DOHH2 (cell line): ENCODE results near the gene MUC20.
A peak's percentile ranks its signal among the peaks of the same experiment; 100 is the strongest.
"Not testable (repeated sequence)": the region's sequence is repeated elsewhere in the genome, so short reads cannot be mapped to it uniquely, and the experiment has no call there.

Experiments
- H3F3A ChIP-seq: fragments of 200-600 bp; sonication (generic), shearing (Covaris generic); 2 replicates; pipeline ENCODE4 v1.6.0; 2016; ENCODE audit warnings: antibody characterized with exemption, mild to moderate bottlenecking; ENCODE audit not compliant: control insufficient read depth, insufficient read depth
- H3K27ac ChIP-seq: fragments of 200-600 bp; sonication (generic); 2 replicates; pipeline ENCODE4 v1.5.1; 2014; ENCODE audit warnings: low read depth, mild to moderate bottlenecking, low read length, moderate library complexity
- H3K27me3 ChIP-seq: fragments of 200-600 bp; sonication (generic); 2 replicates; pipeline ENCODE4 v1.6.1; 2014; ENCODE audit warnings: mild to moderate bottlenecking, low read length, mixed read lengths; ENCODE audit not compliant: control insufficient read depth
- H3K36me3 ChIP-seq: fragments of 200-600 bp; sonication (generic); 2 replicates; pipeline ENCODE4 v1.6.1; 2014; ENCODE audit warnings: mild to moderate bottlenecking, low read length, moderate library complexity, mixed read lengths; ENCODE audit not compliant: control insufficient read depth
- H3K4me1 ChIP-seq: fragments of 200-600 bp; sonication (generic); 2 replicates; pipeline ENCODE4 v1.6.1; 2014; ENCODE audit warnings: mild to moderate bottlenecking, low read length, mixed read lengths; ENCODE audit not compliant: control insufficient read depth
- H3K4me2 ChIP-seq: fragments of 200-600 bp; sonication (generic); 2 replicates; pipeline ENCODE4 v1.6.0; 2014; ENCODE audit warnings: mild to moderate bottlenecking, low read length, moderate library complexity
- H3K4me3 ChIP-seq: fragments of 200-600 bp; sonication (generic); 2 replicates; pipeline ENCODE4 v1.5.1; 2014; ENCODE audit warnings: mild to moderate bottlenecking, low read length, mixed read lengths
- H3K79me2 ChIP-seq: fragments of 200-600 bp; sonication (generic); 2 replicates; pipeline ENCODE4 v1.6.1; 2014; ENCODE audit warnings: mild to moderate bottlenecking, low read length, mixed read lengths; ENCODE audit not compliant: control insufficient read depth
- H3K9me2 ChIP-seq: fragments of 200-600 bp; sonication (generic); replicated peaks from 2 replicates; pipeline ENCODE4 v1.6.1; 2014; ENCODE audit warnings: mild to moderate bottlenecking, low read length, mixed read lengths; ENCODE audit not compliant: control insufficient read depth
- H3K9me3 ChIP-seq: fragments of 200-600 bp; sonication (generic); 2 replicates; pipeline ENCODE4 v1.6.1; 2014; ENCODE audit warnings: antibody characterized with exemption, low read length, mixed read lengths; ENCODE audit not compliant: control insufficient read depth, insufficient read depth
- H4K20me1 ChIP-seq: fragments of 200-600 bp; sonication (generic); 2 replicates; pipeline ENCODE4 v1.6.0; 2014; ENCODE audit warnings: low read depth, mild to moderate bottlenecking, antibody characterized with exemption, low read length, moderate library complexity; ENCODE audit not compliant: control insufficient read depth, insufficient read depth

The MUC20 gene

GRCh38 chr3:195720831-195721506 is at the start of gene MUC20:
Gene MUC20 (plus strand): TSS chr3:195720978. CDS start chr3:195721008, 30 bp downstream.
- not testable (repeated sequence) for H4K20me1 ChIP-seq, H3K4me1 ChIP-seq, H3K27me3 ChIP-seq, H3K9me2 ChIP-seq, H3K79me2 ChIP-seq, H3K9me3 ChIP-seq, H3F3A ChIP-seq, H3K36me3 ChIP-seq
- H3K4me3 ChIP-seq = peak within 1 kb of the TSS; percentile 60
- peak within 1 kb of the TSS; percentile 66 for H3K4me2 ChIP-seq
- peak within 1 kb of the TSS; percentile 57 for H3K27ac ChIP-seq

- H3K4me2 ChIP-seq, H3K4me3 ChIP-seq, H3K27me3 ChIP-seq, H3K4me1 ChIP-seq, H4K20me1 ChIP-seq, H3K27ac ChIP-seq, H3K79me2 ChIP-seq, H3K9me3 ChIP-seq, H3F3A ChIP-seq, H3K9me2 ChIP-seq, H3K36me3 ChIP-seq: not testable (repeated sequence)
Observed at GRCh38 chr3:195671283-195671682, 49.5 kb upstream of the MUC20 start.

- H3K79me2 ChIP-seq, H3K4me3 ChIP-seq, H4K20me1 ChIP-seq, H3K4me1 ChIP-seq, H3K36me3 ChIP-seq, H3K4me2 ChIP-seq, H3F3A ChIP-seq, H3K9me3 ChIP-seq, H3K9me2 ChIP-seq, H3K27ac ChIP-seq, H3K27me3 ChIP-seq: not testable (repeated sequence)
Observed at GRCh38 chr3:195673711-195674110, 47.1 kb upstream of the MUC20 start.

GRCh38 chr3:195678391-195679015 is 42.3 kb upstream of the MUC20 start:
- not testable (repeated sequence) for H3K4me2 ChIP-seq, H3K4me3 ChIP-seq, H4K20me1 ChIP-seq, H3K79me2 ChIP-seq, H3K4me1 ChIP-seq, H3K27ac ChIP-seq, H3K9me3 ChIP-seq, H3F3A ChIP-seq, H3K27me3 ChIP-seq, H3K9me2 ChIP-seq, H3K36me3 ChIP-seq

GRCh38 chr3:195680690-195681089 is 40.1 kb upstream of the MUC20 start:
- H3K27me3 ChIP-seq, H3K4me2 ChIP-seq, H4K20me1 ChIP-seq, H3K9me2 ChIP-seq, H3K27ac ChIP-seq, H3K9me3 ChIP-seq, H3K4me1 ChIP-seq, H3K4me3 ChIP-seq, H3F3A ChIP-seq, H3K36me3 ChIP-seq, H3K79me2 ChIP-seq: not testable (repeated sequence)

- not testable (repeated sequence) for H3K4me3 ChIP-seq, H3K27me3 ChIP-seq, H3K9me3 ChIP-seq, H3F3A ChIP-seq, H3K79me2 ChIP-seq, H3K9me2 ChIP-seq, H4K20me1 ChIP-seq, H3K4me2 ChIP-seq, H3K27ac ChIP-seq, H3K4me1 ChIP-seq
- H3K36me3 ChIP-seq = peaks cover 12% of the 10 kb centered on the region
Observed at GRCh38 chr3:195681458-195682103, 39.2 kb upstream of the MUC20 start.

GRCh38 chr3:195682104-195682742 is 38.6 kb upstream of the MUC20 start:
- not testable (repeated sequence) for H3K9me2 ChIP-seq, H4K20me1 ChIP-seq, H3K9me3 ChIP-seq, H3K4me1 ChIP-seq, H3K27me3 ChIP-seq, H3K4me2 ChIP-seq, H3K4me3 ChIP-seq, H3K79me2 ChIP-seq, H3K27ac ChIP-seq, H3F3A ChIP-seq
- H3K36me3 ChIP-seq = peaks cover 12% of the 10 kb centered on the region
